ENCODE data around the gene IFI27L1. TPM values are rescaled to one million over a fixed set of nuclear protein-coding genes. Genes with fewer than 3 reads are reported as not detected.
A peak's percentile ranks its signal among the peaks of the same experiment; 100 is the strongest.

The IFI27L1 gene
- total and polyA plus RNA-seq, 4 donors, result 14.6 to 41.5 (median 19.9) TPM

DNA sequence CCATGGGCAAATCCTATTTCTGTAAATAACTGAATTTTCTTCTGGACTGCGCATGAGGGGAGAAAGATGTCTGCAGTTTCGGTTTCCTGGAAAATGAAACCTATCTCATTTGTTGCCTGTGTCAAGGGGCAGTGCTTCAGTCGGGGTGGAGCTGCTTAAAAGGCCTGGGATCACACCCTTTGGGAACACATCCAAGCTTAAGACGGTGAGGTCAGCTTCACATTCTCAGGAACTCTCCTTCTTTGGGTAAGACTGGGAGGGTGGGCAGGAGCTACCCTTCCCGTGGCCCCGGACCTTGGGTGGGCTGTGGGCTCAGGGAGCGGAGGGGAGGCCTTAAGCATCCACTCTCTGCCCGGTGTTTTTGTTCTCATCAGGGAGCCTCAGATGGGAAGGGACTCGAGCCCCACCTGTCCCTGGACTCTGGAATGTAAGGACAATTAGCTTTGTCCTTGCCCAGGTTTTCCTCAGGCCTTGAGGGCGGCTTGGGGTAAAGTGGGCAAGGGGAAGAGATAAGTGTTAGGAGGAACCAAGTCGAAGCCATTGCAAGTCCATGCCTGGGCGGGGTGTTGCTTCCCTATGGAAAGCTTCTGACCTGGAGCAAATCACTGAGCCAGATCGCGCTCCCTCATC is 29.6 kb downstream of the IFI27L1 start, which contains the start of gene IFI27:
Gene IFI27 (plus strand): TSS at position 185 of the 630 bp plus-strand sequence.
- H3K4me3 ChIP-seq, result peak within 1 kb of the TSS; percentile 25
- TF ChIP-seq, protein P1, sequence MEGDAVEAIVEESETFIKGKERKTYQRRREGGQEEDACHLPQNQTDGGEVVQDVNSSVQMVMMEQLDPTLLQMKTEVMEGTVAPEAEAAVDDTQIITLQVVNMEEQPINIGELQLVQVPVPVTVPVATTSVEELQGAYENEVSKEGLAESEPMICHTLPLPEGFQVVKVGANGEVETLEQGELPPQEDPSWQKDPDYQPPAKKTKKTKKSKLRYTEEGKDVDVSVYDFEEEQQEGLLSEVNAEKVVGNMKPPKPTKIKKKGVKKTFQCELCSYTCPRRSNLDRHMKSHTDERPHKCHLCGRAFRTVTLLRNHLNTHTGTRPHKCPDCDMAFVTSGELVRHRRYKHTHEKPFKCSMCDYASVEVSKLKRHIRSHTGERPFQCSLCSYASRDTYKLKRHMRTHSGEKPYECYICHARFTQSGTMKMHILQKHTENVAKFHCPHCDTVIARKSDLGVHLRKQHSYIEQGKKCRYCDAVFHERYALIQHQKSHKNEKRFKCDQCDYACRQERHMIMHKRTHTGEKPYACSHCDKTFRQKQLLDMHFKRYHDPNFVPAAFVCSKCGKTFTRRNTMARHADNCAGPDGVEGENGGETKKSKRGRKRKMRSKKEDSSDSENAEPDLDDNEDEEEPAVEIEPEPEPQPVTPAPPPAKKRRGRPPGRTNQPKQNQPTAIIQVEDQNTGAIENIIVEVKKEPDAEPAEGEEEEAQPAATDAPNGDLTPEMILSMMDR (IDR thresholded peaks at IDR 0.05; ENCODE audit: control extremely low read depth, extremely low read depth), result no peak
- no peaks in the 10 kb centered on the region for H3K9me3 ChIP-seq (ENCODE audit: control insufficient read depth in 4 of 4, insufficient read depth in 3 of 4, low read length in 3 of 4)
- no peaks in the 10 kb centered on the region for H3K36me3 ChIP-seq (ENCODE audit: control insufficient read depth in 4 of 4, insufficient read depth in 4 of 4, low read length in 4 of 4)
- peak within 1 kb of the TSS in 1 of 2 donors; percentile 25 for H3K9ac ChIP-seq (ENCODE audit: insufficient read depth in 1 of 2, low read length in 2 of 2)
- 55 to 73% methylated on average over 14 of the region's 14 CpGs for WGBS, 2 donors
- peaks cover 0 to 20% (median 5%) of the 10 kb centered on the region in 5 donors for H3K4me1 ChIP-seq (ENCODE audit: control insufficient read depth in 5 of 5, insufficient read depth in 5 of 5, low read length in 5 of 5)
- peak within 1 kb of the TSS; percentile 72 to 86 for H3K27ac ChIP-seq (ENCODE audit: low read depth in 1 of 2, low read length in 1 of 2)
- H3K27me3 ChIP-seq (ENCODE audit: control insufficient read depth in 3 of 3, insufficient read depth in 3 of 3, low read length in 2 of 3), result no peaks in the 10 kb centered on the region
- DNase-seq, result peak in 1 of 3 donors; percentile 34
- ATAC-seq (ENCODE audit: insufficient read depth, low FRiP score), result peak; percentile 75

DNA sequence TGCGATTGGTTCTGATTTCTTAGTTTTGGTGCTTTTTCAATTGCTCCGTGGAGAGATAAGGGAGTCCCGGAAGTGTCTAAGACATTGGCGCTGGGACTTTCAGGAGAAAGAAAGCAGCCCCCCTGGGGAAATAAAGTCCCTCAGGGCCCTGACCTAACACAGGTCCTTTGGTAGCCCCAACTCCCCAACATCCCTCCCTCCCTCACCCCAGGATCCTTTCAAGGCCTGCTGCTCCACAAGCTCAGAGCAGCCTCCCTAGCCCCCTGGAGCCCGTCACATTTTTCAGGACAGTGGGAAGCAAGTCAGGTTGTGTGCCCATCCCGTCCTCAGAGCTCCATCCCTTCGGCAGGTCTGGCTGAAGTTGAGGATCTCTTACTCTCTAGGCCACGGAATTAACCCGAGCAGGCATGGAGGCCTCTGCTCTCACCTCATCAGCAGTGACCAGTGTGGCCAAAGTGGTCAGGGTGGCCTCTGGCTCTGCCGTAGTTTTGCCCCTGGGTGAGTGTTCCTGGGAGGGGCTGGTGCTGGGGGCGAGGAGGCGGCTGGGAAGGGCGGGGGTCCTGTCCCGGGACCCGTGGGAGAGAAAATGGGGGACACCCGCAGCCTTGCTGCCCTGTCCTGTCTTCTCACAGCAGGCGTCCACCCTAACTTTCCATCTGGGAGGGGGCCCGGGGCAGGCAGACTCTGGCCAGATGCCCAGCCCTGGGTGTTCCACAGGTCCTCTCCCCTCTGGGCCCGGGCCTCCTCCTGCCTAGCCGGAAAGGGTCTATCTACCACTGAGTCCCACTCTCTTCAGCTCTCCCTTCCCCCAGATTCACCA is 30.4 kb downstream of the IFI27L1 start:
- Histone ChIP-seq H3K27me3 (ENCODE audit: control insufficient read depth in 3 of 3, insufficient read depth in 3 of 3, low read length in 2 of 3) (no peaks in the 10 kb centered on the region), H3K36me3 (ENCODE audit: control insufficient read depth in 4 of 4, insufficient read depth in 4 of 4, low read length in 4 of 4) (no peaks in the 10 kb centered on the region), H3K9me3 (ENCODE audit: control insufficient read depth in 4 of 4, insufficient read depth in 3 of 4, low read length in 3 of 4) (no peaks in the 10 kb centered on the region), H3K4me1 (ENCODE audit: control insufficient read depth in 5 of 5, insufficient read depth in 5 of 5, low read length in 5 of 5) (peaks cover 0 to 23% (median 5%) of the 10 kb centered on the region in 5 donors), H3K27ac (ENCODE audit: low read depth in 1 of 2, low read length in 1 of 2) (peak overlapping the region; percentile 72 to 85), H3K4me3 (peak overlapping the region; percentile 25), H3K9ac (ENCODE audit: insufficient read depth in 1 of 2, low read length in 2 of 2) (no peak overlapping the region)
- ATAC-seq (ENCODE audit: insufficient read depth, low FRiP score) (no peak), DNase-seq (no peak)
- 71 to 74% methylated on average over 20 of the region's 20 CpGs for WGBS, 2 donors
- TF ChIP-seq, protein P1 (IDR thresholded peaks at IDR 0.05; ENCODE audit: control extremely low read depth, extremely low read depth), result no peak

DNA sequence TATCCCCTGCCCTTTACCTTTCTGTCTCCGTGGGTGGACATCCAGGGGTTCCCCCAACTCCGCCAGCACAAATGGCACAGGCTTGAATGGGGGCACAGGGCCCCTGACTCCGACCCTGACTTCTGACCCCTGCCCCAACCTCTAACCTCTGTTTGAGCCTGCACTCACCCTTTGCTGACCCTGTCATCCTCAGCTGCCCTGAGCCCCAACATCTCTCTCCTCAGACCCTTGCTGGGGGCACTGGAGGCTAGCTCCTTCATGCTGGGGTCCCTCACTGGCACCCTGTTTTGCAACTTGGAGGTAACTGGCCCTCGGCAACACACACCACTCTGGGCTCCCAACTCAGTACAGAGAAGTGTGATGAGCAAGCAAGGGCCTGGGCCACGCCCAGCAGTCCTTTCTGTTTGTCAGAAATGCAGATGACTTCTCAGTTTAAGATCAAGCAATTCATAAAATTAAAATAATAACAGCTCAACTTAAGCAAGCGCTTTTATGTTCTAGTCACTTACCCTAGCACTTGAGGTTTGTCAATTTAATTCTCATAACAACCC is 31.5 kb downstream of the IFI27L1 start:
- peak overlapping the region; percentile 21 to 65 for H3K27ac ChIP-seq (ENCODE audit: low read depth in 1 of 2, low read length in 1 of 2)
- 69 to 86% methylated on average over 6 of the region's 6 CpGs for WGBS, 2 donors
- peaks cover 0 to 23% (median 5%) of the 10 kb centered on the region in 5 donors for H3K4me1 ChIP-seq (ENCODE audit: control insufficient read depth in 5 of 5, insufficient read depth in 5 of 5, low read length in 5 of 5)
- H3K9me3 ChIP-seq (ENCODE audit: control insufficient read depth in 4 of 4, insufficient read depth in 3 of 4, low read length in 3 of 4), result no peaks in the 10 kb centered on the region
- H3K4me3 ChIP-seq, result peak overlapping the region; percentile 11
- H3K27me3 ChIP-seq (ENCODE audit: control insufficient read depth in 3 of 3, insufficient read depth in 3 of 3, low read length in 2 of 3), result no peaks in the 10 kb centered on the region
- TF ChIP-seq, protein P1 (IDR thresholded peaks at IDR 0.05; ENCODE audit: control extremely low read depth, extremely low read depth), result no peak
- no peak overlapping the region for H3K9ac ChIP-seq (ENCODE audit: insufficient read depth in 1 of 2, low read length in 2 of 2)
- H3K36me3 ChIP-seq (ENCODE audit: control insufficient read depth in 4 of 4, insufficient read depth in 4 of 4, low read length in 4 of 4), result no peaks in the 10 kb centered on the region
- no peak for DNase-seq
- ATAC-seq (ENCODE audit: insufficient read depth, low FRiP score), result no peak
